ENCODE measurements around the gene LMTK3. TPM values are rescaled to one million over a fixed set of nuclear protein-coding genes. Genes with fewer than 3 reads are reported as not detected.

Gene LMTK3
- total RNA-seq, 2 donors from 2014 or later = 0.19 to 0.57 TPM

- no peak for DNase-seq (ENCODE audit: low spot score)
- intact Hi-C loops (cut with DNase I) = no loop called here
Measured at GRCh38 chr19:48458016-48458415, 53.6 kb downstream of the LMTK3 start.

- no peak for DNase-seq (ENCODE audit: low spot score)
- intact Hi-C loops (cut with DNase I) = no loop called here
Measured at GRCh38 chr19:48456864-48457263, 54.8 kb downstream of the LMTK3 start.

GRCh38 chr19:48455908-48456562, 55.6 kb downstream of the LMTK3 start:
- intact Hi-C loops (cut with DNase I) = loop anchor here in 1 of 2 donors (1.0 kb wide), 1 partner anchor 49 kb away; no protein-coding TSS in a partner anchor
- DNase-seq (ENCODE audit: low spot score) = no peak

DNA sequence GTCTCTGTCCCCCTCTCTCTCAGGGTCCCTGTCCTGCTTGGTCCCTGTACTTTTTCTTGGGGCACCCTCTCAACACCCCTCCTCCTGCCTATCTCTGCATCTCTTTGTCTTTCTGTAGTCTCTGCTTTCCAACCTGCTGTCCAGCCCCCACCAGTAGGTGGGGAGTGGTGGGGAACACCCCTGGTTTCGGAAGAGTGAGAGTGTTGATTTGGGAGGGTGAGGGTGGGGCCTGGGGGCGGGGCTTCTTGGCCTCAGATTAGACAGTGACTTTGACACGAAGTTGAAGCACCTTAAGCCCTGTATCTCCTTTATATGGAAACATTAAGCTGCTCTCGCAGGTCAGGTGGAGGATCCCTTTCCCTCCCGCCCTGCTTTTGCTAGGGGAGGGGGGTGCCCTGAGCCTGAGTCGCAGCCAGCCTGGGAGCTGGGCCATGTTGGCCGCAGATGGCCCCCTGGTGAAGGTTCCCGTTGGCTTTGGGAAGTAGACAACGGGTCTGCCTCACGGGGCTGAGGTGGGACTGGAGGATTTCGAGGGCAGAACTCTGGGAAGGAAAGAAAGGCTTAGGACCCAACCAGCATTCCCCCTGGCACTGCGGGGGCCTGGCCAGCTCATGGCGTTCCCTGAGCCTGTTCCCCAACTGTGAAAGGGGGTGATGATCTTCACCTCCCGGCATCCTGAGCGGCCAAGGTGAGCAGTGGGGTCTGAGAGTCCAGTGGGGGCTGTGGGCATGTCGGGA, 56.3 kb downstream of the LMTK3 start, which contains the start of gene KCNJ14:
Gene KCNJ14 (plus strand): TSS at position 404 of the 737 bp plus-strand sequence. CDS start 6,151 bp downstream, outside the sequence.
- no peak for DNase-seq (ENCODE audit: low spot score)
- intact Hi-C loops (cut with DNase I) = loop anchor here in 1 of 2 donors (1.0 kb wide), 1 partner anchor 48 kb away; no protein-coding TSS in a partner anchor

DNA sequence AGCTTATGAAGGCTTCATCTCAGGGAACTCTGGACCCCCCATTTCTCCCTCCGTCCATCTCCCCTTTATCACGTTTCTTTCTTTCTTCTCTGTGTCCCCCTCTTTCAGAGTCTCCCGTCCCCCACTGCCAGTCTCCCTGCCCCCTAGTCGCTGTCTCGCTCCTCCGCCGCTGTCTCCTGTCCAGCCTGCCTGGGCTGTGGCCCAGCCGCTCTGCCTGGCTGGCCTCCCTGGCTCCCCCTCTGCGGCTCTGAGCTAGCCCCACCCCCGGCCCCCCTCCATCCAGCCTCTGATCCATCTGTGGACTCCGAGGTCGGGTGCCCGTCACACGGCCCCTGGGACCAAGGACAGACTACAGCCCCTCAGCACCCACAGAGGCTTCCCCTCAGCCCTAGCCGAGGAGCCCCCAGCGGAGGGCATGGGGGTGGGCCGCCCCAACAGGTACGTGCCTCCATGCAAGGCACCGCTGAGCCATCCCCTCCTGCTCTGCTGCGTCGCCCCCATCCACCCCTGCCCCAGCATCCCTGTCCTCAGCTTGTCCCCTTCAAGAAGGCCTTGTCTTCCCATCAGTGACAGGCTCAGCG, 57.4 kb downstream of the LMTK3 start:
- intact Hi-C loops (cut with DNase I) = no loop called here
- no peak for DNase-seq (ENCODE audit: low spot score)

- no peak for DNase-seq (ENCODE audit: low spot score)
- intact Hi-C loops (cut with DNase I) = no loop called here
Measured at GRCh38 chr19:48452289-48453190, 59.1 kb downstream of the LMTK3 start.

GRCh38 chr19:48451624-48452023, 60.0 kb downstream of the LMTK3 start:
- intact Hi-C loops (cut with DNase I) = no loop called here
- DNase-seq (ENCODE audit: low spot score) = no peak

GRCh38 chr19:48450863-48451262, 60.8 kb downstream of the LMTK3 start:
- no peak for DNase-seq (ENCODE audit: low spot score)
- intact Hi-C loops (cut with DNase I) = no loop called here

DNA sequence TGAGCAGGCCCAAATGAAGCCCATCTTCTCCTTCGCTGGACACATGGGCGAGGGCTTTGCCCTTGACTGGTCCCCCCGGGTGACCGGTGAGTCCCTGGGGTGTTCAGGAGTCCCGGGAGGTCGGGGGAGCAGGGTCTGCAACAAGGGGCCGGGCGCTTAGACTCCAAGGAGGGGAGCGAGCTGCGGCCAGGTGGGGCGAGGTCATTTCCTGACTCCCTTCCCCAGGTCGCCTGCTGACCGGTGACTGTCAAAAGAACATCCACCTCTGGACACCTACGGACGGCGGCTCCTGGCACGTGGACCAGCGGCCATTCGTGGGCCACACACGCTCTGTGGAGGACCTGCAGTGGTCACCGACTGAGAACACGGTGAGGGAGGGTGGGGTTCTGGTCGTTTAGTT, 61.2 kb downstream of the LMTK3 start:
- intact Hi-C loops (cut with DNase I) = no loop called here
- DNase-seq (ENCODE audit: low spot score) = no peak

- DNase-seq (ENCODE audit: low spot score) = no peak
- intact Hi-C loops (cut with DNase I) = no loop called here
Measured at GRCh38 chr19:48448563-48448962, 63.1 kb downstream of the LMTK3 start.

- intact Hi-C loops (cut with DNase I) = no loop called here
- no peak for DNase-seq (ENCODE audit: low spot score)
Measured at GRCh38 chr19:48446579-48446978, 65.1 kb downstream of the LMTK3 start.

DNA sequence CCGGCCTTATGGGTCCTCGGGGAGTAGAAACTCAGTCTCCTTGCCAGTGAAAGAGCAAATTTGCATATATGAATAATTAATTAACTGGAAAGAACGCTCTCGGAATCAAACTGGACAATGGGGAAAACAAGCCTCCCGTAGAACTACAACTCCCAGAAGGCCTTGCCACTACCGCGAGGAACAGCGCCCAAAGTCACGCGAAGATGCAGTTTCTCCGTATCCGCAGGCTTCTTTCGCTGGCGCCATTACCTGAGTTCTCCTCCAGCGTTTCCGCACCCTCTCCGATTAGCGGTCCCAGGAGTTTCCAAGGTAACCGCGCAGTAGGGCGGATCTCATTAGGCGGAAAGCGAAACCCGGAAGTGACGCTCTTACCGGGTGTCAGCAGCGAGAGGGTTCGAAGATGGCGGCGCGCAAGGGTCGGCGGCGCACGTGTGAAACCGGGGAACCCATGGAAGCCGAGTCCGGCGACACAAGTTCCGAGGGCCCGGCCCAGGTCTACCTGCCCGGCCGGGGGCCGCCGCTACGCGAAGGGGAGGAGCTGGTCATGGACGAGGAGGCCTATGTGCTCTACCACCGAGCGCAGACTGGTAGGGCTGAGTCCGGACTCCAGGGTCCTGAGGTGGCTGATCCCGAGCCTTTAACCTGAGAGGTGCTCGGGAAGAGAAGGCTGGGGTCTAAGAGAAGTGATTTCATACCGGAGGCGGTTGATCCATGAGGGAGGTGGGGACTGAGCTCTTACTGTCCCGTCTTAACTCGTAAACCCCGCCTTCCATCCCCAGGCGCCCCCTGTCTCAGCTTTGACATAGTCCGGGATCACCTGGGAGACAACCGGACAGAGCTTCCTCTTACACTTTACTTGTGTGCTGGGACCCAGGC, 65.8 kb downstream of the LMTK3 start, which contains the start of gene GRWD1:
Gene GRWD1 (plus strand): TSS at position 378 of the 876 bp plus-strand sequence. CDS start 23 bp downstream, at position 401.
- peak; percentile 96 for DNase-seq (ENCODE audit: low spot score)
- intact Hi-C loops (cut with DNase I) = no loop called here

DNA sequence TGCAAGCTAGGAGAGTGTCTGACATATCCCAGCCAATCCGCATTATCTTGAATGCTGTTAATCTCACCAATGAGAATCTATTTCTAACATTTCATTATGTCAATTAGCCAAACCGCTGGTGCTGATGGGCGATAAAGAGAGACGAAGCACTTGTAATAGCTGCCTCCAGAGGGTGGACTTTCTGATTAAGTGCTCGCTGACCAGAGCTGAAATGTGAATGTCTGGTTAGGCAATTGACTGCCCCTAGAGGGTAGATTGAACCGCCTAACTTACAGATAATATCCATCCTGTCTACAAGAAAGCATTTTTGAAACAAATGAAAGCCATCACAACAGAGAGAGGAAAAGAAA, 66.4 kb downstream of the LMTK3 start:
- DNase-seq (ENCODE audit: low spot score) = no peak
- intact Hi-C loops (cut with DNase I) = no loop called here

GRCh38 chr19:48444936-48445200, 66.8 kb downstream of the LMTK3 start:
- DNase-seq (ENCODE audit: low spot score) = no peak
- intact Hi-C loops (cut with DNase I) = no loop called here

DNA sequence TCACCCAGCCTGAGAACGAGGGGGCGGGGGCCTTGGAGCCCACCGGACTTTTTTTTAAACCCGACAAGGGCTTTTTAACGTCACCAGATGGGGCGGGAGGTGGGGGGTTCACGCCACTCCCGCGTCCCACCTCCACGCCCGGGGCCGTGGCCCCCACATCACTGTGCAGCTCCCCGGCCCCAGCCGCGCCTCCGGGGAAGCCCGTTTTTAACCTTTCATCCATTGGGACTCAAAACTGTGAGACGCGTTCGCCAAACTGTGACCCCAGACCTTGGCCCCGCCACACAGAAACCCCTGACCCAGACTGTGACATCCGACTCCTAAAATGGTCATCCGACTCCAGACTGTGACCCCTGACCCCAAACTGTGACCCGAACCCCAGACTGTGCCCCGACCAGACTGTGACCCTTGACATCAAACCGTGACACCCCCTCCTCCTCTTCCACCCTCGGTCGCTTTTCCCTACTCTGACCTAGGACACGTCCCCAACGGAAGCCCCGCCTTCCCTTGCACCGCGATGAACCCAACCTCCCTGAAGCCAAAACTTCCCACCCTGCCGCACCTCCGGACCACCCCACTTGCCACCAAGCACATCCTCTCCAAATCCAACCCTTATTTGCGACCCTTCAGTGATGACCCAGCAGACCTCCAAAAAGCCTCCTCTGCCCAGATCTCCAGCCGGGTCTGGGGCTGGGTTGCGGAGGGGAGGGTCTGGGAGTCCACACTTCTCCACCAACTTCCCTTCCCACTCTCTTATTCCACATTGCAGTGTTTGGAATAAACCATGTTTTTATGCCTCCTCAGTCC, 67.3 kb downstream of the LMTK3 start:
- intact Hi-C loops (cut with DNase I) = no loop called here

DNA sequence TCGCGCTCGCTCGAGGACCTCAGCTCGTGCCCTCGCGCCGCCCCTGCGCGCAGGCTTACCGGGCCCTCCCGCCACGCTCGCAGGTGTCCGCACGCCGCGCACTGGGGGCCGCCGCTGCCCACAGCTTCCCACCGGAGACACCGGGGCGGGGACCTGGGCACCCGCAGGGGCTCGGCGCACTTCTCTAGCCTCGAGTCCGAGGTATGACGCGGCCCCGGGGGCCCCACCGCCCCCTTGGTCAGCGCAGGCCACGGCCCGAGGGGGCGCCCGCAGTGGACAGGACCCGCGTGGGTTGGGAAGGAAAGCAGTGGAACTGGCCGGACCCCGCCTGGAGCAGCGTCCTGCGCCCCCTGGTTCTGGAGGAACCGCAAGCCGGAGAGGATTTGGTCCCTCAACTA, 67.9 kb downstream of the LMTK3 start:
- intact Hi-C loops (cut with DNase I) = no loop called here
- no peak for DNase-seq (ENCODE audit: low spot score)

More for the DNA sequence above, 67.3 kb downstream of the LMTK3 start:
- no peak for DNase-seq (ENCODE audit: low spot score)

DNA sequence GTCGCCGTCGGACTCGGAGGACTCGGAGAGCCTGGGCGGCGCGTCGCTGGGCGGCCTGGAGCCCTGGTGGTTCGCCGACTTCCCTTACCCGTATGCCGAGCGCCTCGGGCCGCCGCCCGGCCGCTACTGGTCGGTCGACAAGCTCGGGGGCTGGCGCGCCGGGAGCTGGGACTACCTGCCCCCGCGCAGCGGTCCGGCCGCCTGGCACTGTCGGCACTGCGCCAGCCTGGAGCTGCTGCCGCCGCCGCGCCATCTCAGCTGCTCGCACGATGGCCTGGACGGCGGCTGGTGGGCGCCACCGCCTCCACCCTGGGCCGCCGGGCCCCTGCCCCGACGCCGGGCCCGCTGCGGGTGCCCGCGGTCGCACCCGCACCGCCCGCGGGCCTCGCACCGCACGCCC, 68.4 kb downstream of the LMTK3 start:
- intact Hi-C loops (cut with DNase I) = no loop called here

More for the DNA sequence above, 68.4 kb downstream of the LMTK3 start:
- DNase-seq (ENCODE audit: low spot score) = no peak

Data from posterior vena cava (tissue), 2 donors.